ENCODE results near the gene CRB1.
"Not testable (repeated sequence)": the region's sequence is repeated elsewhere in the genome, so short reads cannot be mapped to it uniquely, and the experiment has no call there.

The CRB1 gene

DNA sequence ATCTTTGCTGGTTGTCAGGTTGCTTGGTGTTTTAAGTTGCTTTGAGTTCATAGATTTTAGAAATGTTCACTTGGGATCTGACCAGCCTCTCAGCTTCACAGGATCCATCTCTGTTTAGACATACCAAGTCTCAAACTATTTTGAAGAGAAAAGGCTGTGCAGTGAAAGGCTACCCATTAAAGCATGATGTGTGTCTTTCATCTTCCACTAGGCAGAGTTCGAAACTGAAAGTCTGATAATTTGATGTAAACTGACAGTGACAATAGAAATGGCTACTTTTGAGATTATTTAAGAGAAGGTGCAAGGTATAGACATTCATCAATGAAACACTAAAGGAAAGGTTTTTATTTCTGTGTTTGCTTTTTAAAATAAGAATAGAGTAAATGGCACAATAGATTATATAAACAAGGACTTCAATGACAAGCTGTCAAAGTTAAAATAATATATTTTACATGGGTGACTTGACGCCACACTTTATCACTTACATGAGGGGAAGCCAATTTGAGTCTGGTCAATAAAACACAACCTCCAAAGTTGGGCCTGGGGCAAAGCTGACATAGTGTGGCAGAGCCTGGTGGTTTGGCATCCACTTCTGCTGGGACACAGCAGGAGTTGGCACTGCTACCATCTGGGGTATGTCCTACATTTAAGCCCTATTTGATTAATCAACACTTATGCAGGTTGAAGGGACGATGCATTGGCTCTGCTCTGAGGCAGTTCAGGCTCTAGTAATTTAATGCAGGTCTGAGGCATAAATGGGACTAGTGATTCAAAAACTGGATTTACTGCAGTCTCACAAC is 197.7 kb downstream of the CRB1 start:
- no peak for DNase-seq (ENCODE audit: low spot score)

DNA sequence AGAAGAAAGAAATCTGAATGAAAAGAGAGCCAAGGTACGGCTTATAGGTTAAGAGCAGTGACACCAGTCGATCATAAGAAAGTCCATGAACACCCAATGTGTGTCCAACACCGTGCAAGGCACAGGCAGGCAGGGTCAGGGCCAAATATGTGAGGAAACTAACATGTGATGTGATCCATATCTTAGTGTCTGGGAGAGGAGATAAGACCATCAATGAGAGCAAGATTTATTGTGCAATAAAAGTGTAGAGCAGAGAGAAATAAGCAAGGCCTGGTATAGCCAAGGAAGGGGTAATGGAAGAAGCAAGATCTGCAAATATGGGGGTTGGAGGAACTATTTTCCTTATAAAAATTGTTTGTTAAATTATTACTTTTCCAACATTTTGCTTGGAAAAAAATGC is 198.8 kb downstream of the CRB1 start:
- no peak for DNase-seq (ENCODE audit: low spot score)

DNA sequence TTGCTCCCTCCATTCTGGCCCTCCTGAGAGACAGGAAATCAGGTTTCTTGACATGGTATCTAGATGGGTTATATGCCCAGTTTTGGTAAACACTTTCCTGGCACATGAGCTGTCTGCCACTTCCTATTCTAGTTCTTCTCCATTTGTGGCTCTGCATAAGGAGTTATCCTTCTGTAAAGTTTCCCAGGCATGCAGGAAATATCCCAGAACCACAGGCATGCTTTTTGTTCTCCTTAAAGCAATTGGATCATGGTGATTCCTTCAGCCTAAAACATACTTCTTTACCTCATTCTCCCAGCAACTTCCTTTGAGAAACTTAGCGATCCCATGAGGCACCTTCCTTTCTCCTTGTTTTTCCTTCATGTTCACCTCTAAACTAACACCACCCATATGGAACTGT is 199.8 kb downstream of the CRB1 start:
- DNase-seq (ENCODE audit: low spot score), result no peak

DNA sequence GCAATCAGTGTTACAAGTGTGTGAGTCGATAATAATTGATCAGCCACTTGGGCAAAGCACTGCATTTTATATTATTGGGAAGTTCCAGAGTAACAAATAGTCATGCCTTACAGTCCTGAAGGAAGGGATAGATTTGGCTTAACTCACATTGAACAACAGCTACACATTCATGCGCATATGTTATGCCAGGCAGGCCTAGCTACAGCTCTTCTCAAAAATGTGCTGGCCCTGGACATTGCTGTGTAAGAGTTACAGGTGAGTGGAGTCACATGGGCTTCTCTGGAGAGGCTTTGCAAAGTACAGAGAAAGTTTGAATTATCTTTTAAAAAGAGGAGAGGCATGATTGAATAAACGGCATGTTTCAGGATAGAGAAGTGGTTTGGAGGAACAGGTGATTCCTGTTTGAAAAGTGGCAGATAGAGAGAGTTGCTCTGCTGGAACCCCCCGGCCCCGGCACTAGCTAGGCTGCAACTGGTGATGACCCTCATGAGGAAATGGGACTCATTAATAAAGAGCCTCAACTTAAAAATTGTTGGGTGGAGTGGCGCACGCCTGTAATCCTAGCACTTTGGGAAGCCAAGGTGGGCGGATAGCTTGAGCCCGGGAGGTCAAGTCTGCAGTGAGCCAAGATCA is 200.6 kb downstream of the CRB1 start:
- no peak for DNase-seq (ENCODE audit: low spot score)

DNA sequence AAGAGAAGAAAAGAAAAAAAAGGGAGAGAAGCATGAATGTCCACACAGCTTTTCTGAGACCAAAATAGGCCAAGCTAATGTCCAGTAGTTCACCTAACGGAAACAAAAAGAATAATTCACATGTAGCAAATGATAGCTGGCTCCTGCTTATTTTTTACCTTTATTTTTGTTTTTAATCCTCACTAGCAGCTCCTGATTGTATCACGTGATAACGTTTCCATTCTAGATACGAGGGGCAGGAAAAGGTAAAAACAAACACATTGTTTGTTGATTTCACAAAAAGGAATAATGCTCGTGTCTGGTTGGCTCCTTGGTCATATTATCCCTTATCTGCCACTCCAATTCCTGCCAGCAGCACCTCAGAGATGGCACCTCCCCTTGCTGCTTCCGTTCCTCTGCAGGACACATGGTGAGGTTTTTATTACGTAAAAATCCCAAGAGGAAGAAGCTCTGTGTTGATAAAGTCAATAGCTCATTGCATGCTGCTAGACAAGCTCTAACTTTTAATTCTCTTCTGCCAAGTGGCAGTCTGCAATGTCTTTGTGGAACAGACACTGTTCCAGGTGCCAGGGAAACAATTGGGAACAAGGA is 201.7 kb downstream of the CRB1 start:
- DNase-seq (ENCODE audit: low spot score), result no peak

DNA sequence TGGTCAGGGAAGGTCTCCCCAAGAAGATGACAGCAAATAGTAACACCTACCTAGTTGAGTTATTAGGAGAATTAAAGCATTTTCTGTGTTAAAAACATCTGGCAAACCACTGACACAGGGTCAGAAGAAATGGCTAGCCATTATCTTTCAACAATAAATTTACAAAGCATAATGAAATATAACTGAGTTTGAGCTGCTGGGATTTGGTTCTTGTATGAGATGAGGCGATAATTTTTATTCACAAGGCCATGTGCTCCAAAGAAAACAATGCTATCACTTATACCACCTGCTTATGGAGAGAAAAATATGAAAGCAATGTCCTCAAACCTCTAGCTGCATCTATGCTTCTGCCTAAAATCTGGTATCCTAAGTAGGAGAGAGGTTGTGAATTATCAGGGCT is 202.3 kb downstream of the CRB1 start:
- no peak for DNase-seq (ENCODE audit: low spot score)

DNA sequence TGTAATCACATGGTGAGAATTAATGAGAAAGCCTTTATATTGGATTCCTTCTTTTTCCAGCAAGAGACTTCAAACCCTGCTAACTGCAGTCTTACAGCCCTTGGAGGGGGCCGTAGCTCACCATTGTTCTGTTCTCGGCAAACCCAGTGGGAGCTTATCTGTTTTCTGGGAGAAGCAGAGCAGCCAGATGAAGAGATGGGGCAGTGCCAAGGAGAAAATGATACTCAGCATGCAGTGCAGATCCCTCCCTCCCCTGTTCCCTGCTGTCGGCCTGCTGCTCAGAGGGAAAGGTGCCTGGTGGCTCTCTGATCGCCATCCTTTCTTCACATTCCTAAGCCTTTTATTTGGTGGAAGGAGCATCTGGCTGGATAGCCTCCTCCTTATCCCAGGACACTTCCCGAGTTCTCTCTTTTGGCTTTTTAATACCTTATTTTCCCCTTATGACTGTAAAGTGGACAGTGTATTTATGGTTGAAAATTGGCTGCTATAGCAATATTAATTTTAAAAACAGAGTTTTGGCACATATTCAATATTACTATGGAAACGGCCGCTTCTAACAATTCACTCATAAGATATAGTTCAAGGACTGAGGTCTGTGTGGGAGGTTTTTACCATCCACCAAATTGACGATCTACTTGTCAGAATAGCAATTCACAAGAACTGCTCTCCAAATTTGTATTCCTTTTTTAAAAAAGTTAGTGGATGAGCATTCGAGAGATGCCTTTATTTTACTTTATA is 203.4 kb downstream of the CRB1 start:
- no peak for DNase-seq (ENCODE audit: low spot score)

DNA sequence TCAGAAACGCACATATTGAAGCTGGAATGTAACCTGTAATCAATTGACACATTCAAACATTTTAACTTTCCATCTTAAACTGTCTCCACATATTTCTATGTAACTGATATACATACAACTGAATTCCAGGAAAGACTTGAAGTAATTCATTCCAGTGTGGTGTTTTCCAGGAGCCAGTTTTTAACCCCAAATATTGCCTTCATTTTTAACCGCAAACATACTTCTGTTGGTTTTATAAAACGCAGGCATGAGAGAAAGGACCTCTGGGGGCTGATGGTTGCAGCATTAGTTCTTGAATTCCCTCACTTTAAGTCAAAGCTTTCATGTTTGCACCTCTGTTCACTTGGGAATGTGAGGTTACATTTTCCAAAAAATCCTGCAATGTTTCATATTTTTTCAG is 204.1 kb downstream of the CRB1 start:
- DNase-seq (ENCODE audit: low spot score), result no peak

DNA sequence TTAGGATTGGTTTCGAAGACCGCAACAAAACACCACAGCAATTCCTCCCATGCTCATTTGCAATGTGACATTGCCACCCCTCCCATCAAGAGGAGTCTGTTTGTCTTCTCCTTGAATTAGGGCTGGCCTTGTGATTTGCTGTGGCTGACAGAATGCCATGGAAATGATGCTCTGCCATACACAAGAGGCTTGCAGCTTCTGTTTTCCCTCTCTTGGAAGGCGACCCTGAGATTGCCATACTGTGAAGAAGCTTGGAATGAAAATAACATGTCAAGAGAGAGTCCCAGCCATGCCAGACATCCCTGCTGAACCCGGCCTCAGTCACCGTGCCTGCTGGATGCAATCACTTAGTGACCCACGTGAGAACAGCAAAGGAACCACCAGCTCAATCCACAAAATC is 212.4 kb downstream of the CRB1 start:
- no peak for DNase-seq (ENCODE audit: low spot score)

DNA sequence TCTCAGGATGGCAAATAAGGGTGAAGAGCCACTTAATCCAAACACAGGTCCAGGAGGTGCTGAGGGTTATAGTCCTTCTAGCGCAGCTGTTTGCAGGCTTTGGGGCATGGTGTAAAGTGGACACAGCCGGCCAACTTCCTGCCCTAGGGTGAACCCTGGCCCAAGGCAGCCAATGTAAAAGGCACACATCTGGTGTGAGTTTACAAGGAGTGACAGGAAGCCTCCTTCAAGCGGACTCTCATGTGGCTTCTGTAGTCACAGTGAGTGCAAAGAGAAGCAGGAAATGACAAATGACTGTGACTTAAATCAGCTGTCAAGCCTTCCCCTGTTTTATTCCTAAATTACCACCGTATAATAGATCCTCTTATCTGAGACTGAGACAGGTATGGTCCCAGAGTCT is 213.0 kb downstream of the CRB1 start:
- no peak for DNase-seq (ENCODE audit: low spot score)

DNA sequence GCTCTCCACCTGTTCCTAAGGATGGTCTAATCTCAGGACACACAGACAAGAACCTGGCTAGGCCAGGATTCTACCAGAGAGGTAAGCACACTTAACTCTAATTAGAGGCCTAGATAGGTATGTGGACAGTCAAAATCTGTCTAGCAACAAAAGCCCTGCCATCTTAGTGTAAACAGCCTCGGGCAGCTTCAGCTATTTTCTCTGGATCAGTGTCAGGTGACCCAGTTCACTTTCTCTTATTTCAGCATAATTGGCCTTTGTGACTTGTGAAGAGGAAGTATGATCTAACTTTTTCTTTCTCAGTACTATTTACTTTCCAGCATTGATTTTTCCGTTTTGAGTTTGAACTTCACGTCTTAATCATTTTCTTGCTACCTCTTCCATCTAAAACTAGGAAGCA is 217.7 kb downstream of the CRB1 start:
- no peak for DNase-seq (ENCODE audit: low spot score)

DNA sequence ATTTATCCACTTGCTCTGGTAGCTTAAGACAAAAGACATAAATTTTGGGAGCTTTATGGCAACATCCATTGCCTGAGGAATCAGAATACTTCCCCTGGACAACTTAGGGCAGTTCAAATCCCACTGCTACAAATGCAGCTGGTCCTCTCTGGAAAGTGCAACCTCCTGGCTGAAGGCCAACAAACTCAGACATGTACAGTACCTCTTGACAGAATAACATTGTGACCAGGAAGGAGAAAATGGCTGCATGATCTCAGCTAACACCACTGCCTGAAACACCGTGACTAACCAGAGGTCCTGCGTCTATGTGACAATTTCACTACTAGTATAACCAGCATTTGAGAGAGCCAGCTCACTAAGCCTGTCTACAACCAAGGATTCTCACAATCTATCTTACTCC is 218.9 kb downstream of the CRB1 start:
- DNase-seq (ENCODE audit: low spot score), result no peak

DNA sequence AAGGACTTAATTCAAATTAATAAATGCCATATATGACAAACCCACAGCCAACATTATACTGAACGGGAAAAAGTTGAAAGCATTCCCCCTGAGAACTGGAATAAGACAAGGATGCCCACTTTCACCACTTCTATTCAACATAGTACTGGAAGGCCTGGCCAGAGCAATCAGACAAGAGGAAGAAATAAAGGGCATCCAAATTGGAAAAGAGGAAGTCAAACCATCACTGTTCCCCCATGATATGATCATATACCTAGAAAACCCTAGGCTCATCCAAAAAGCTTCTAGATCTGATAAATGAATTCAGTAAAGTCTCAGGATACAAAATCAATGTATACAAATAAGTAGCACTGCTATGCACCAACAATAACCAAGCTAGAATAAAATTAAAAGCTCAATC is 223.5 kb downstream of the CRB1 start:
- DNase-seq (ENCODE audit: low spot score), result not testable (repeated sequence)

DNA sequence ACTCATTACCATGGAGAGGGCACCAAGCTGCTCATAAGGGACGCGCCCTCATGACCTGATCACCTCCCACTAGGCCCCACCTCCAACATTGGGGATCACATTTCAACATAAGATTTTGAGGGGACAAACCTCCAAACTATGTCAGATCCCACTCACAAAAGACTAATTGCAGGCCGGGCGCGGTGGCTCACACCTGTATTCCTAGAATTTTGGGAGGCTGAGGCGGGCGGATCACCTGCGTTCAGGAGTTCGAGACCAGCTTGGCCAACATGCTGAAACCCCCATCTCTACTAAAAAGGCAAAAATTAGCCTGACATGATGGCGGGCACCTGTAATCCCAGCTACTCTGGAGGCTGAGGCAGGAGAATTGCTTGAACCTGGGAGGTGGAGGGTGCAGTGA is 228.7 kb downstream of the CRB1 start:
- no peak for DNase-seq (ENCODE audit: low spot score)

DNA sequence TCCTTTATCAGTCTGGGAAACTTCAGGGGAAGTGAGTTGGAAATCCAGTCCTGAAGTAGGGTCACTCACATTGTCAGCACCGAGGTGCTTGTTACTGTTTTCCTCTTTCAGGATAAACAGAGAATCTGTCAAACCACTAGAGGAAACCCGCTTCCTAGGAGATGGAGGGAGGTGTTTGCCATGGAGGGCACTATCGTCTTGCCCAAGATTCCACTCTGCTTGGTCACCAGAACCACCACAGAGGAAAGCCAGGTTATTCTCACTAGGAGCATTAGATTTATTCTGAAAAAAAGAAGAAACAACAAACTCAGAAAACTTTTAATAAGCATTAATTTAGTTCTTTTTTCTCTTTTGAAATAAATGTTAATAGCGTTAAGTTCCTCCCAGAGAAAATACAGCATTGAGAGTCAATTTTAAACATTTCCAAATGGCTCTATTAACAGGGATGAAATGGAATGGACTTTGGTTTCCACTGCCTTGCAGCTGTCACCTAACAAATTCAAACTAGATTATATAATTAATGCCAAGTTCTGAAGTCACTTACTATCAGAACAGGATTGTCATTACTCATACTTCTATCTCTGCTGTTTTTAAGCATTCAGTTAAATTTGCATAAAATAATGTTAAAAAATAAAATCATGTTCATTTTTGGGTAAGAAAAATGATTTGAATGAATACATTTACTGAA is 242.8 kb downstream of the CRB1 start:
- no peak for DNase-seq (ENCODE audit: low spot score)

DNA sequence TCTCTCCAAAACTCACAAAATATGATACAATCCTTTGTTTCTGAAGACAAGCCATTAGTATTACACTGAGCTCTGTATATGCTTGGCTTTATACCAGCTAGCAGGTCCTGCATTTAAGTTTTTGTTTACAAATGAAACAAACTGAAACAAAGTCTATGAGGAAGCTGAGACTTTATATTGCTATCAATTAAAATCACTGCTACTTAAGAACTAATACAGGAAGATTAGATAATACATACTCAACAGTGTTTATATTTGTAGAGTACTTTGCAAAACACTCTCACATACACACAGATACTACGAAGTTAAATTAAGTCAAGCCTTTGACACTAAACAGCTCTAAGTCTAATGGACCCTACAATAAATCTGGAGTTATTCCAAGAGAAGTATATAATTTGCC is 247.4 kb downstream of the CRB1 start:
- no peak for DNase-seq (ENCODE audit: low spot score)

DNA sequence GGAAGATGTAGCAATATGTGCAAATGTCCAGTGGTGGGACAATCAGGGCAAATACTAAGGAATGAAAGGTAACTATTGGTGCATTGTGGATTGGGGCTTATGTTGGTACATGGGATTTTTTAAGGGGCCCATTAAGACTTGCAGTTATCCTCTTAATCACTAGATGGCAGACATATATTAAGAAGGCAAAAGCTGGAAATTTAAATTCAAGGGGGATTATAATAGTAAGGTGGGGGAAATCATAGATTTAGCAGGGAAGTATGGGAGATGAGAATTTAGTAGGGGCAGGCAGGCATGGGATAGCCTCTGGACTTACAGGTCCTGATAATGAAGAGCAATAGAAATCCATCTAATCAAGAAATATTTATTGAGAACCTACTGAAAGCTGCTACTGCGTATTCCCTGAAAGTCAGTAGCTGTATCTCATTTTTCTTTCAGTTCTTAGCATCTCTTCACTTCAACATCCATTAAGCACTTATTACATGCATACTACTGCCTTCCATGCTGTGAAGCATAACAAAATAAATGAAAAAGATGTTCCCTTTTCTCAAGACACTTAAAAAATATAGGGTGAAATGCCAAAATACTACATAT is 251.8 kb downstream of the CRB1 start:
- DNase-seq (ENCODE audit: low spot score), result no peak

DNA sequence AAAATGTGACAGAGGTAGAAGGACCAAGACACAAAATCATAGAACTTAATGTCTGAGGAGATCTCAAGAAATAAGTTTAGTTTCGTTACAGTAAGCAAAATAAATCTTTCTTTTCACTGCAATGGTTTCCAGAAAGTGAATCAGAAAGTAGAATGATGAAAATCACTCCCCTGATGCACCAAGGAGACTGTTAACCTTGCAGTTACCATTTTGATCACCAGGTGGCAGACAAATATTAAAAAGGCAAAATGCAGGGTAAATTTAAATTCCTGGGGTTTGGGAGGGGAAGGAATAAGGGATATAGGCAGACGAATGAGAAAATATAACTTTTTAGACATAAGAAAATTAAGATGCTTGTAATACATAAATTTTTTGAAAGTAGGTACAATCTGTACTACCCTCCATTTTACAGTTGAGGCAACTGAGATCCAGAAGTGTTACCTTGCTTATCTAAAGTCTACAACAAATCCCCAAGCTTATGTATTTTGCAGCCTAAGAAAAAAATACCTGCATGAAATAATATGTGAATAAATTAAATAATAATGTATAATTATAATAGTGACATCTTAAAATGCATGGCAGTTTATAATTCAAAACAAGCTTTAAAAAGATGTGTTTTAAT is 253.2 kb downstream of the CRB1 start:
- DNase-seq (ENCODE audit: low spot score), result peak; percentile 43

DNA sequence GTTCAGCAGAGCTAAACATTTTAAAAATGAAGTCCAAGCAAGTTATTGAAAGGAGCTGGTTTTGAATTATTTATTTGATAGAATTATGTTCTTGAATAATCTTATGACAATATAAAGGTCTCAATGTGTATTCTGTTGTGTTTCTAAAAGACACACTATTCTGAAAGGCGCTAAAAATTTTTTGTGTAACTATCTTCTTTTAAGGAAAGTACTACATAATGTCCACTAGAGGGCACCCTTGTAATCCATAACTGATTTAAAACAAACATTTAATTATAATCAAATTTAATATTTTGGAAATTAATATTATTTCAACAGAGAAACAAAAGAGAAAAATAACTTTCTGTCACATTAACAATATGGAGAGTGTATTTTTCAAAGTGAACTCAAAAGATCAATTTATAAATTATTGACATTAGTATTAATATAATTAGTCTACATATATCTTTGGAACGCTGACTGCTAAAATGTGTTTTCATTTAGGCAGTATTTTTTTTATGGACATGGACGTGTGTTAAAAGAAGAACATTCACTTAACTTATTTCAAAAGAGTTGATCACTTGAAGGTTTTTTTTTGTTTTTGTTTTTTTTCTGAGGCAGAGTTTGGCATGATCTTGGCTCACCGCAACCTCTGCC is 258.8 kb downstream of the CRB1 start:
- DNase-seq (ENCODE audit: low spot score), result peak; percentile 28
